NCI-H2107 (cell line): ENCODE results near the gene SPATA20.

Experiments used
- DNase-seq: peaks from one replicate; lab custom pipeline; 2025; lab: John Stamatoyannopoulos, UW

SPATA20 gene

DNA sequence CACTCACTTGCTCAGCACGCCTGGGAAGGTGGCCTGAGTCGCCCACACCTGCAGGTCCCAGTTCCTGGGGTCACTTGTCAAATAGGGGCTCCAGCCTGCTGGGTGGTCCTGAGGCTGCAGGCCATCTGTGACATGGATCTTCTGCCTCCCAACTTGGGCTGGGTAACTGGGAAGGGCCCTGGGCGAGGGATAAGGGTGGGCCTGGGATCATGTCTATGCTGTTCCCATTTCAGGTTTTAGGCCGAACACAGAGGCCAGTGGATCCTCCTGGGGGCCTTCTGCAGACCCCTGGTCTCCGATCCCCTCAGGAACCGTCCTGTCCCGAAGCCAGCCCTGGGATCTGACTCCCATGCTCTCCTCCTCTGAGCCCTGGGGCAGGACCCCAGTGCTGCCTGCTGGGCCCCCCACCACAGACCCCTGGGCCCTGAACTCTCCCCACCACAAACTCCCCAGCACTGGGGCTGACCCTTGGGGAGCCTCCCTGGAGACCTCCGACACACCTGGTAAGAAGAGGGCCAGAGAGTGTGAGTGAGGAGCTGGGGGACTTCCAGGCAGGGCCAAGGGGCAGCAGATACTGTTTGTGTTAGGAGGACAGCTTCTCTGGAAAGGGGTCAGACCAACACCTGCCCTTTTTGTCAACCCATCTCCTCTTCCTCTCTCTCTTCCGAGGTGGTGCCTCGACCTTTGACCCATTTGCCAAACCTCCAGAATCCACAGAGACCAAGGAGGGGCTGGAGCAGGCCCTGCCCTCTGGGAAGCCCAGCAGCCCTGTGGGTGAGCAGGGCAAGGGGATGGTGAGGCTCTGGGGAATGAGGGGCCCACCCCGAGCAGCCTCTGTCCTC lies 6.2 kb upstream of the SPATA20 start:
- no peak for DNase-seq

DNA sequence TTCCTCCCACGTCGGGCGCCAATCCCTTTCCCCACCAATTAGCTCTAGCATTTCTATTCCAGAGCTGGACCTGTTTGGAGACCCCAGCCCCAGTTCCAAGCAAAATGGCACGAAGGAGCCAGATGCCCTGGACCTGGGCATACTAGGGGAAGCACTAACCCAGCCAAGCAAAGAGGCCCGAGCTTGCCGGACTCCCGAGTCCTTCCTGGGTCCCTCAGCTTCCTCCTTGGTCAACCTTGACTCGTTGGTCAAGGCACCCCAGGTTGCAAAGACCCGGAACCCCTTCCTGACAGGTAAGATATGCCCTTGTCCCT lies 5.6 kb upstream of the SPATA20 start:
- no peak for DNase-seq

DNA sequence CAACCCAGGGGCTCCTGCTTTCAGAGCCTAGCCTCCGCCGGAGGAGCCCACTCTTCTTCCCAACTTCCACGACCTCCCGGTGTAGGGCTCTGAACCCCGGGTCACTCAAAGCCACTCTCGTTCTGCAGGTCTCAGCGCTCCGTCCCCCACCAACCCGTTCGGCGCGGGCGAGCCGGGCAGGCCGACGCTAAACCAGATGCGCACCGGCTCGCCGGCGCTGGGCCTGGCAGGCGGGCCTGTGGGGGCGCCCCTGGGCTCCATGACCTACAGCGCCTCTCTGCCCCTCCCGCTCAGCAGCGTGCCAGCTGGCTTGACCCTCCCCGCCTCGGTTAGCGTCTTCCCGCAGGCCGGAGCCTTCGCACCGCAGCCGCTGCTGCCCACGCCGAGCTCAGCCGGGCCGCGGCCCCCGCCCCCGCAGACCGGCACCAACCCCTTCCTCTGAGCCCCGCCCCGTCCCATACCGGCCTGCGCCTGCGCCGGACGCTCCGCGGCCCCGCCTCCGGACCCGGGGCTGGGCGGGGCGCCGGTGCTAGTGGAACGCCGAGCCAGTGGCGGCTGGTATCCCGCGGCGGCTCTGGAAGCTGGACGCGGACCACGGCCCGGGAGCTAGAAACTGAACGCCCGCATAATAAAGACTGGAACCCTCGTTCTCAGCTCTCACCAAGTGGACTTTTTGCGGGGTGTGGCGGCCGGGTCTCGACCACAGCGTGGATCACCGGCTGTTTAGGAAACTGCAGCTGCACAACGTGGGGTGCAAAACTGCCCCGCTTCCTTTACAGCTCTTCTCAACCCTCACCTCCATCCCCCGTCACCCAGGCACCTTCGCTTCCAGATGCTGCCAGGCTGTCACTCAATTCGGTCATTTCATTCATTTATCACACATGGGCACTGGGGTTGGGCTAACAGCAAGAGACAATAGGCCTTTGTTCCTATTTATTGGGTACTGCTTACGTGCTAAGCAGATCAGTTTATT lies 5.0 kb upstream of the SPATA20 start:
- DNase-seq: peak; percentile 58

DNA sequence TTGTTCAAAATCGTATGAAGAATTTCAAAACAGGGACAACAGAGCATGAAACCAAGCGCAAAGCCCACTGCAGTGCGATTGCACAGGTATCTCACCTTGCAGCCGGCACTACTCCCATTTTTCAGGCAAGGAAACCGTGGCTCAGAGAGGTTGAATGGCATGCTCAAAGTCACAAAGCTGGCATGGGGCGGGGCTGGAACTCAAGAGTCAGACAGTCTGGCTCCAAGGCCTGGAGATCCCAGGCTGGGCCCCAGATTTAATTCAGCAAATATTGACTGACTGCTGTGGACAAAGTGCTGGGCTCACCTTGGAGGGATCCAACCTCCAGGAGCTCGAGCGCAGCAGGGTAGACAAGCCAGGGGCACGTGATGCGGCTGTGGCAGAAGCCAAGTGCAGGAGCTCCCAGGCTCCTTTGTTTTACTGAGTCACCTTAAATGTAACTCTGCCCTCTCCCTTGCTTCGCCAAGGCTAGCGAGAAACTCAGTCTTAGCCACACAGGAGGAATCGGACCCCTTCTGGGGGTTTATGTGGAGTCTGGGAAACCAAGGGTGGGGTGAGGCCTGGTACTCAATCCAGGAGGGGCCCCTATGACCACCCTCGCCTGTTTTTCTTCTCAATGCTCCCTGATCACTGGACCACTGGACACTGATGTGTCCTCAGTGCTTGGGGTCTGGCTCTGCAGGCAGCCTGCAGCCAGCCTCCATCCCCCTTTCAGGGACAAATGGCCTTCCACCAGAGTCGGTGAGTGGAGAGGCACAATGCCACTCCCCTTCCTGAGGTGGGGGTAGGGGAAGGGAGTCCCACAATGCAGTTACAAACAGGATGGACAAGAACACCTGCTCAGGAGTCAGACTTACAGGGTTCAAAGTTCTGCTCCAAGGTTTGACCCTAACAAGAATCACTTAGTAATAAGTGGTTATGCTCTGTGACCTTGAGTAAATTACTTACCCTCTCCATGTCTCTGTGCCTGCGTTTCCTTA lies 3.9 kb upstream of the SPATA20 start:
- no peak for DNase-seq

DNA sequence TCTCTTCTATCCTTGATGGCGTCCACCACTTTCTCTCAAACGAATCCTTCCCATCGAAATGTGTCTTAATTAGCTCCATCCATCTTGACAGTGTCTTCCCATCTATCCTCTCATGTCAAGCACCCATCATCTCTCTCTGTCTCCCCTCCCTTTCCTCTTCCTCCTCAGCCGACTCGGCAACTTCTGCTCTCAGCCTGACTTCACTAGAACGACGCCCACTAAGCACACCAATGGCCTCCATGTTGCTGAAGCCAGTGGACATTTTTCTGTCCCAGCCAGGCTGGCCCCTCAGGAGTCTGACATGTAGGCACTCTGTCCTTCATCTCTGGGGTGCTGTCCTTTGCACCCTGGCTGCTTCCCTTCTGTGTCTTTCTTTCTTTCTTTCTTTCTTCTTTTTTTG lies 2.5 kb upstream of the SPATA20 start:
- DNase-seq: no peak

DNA sequence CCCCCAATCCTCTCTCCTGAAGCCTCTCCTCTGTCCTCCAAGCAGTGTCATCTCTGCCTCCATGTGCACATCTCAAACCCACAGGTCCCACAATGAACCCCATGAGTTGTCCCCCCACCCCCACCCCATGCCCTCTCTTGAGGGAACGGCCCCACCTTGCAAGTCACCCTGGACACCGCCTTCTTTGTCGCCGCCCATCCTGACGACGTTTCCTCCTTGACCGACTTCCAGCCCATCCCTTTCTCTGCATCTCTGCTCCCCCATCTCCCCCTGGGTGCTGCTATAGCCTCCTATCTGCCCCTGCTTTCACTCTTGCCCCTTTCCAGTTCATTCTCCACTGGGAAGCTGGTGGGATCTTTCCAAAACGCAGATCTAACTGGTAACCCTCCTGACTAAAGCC lies 1.7 kb upstream of the SPATA20 start:
- DNase-seq: no peak

DNA sequence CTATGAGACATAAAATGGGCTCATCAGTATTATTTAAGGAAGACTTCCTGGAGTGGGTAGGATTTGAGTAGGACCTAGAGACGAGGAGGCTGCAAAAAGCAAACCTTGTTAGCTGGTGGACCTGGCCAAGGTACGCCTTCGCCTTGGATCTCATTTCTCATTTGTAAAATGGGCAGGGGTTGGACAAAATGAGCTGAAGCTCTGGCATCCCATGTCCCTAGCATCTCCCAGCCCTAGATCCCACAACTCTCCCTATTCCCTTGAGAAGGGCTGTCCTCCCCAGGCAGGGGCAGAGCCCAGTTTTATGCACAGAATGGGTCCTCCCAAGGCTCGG lies 306 bp upstream of the SPATA20 start:
- no peak for DNase-seq

DNA sequence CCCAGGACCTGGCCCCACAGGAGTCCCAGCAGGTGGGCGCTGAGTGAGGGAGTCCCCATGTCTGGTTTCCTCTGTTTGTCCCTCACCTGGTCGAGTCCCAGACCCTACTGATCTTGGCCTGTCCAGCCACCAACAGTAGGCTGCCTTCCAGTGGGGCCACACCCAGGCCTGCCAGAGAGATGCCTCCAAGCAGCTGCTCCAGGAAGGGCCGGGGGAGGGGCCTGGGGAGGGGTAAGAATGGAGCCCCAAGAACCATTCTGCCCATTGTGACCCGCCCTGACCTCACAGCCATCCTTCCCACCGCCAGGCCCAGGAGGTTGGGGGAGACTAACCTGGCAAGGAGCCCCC lies 736 bp downstream of the SPATA20 start:
- no peak for DNase-seq

DNA sequence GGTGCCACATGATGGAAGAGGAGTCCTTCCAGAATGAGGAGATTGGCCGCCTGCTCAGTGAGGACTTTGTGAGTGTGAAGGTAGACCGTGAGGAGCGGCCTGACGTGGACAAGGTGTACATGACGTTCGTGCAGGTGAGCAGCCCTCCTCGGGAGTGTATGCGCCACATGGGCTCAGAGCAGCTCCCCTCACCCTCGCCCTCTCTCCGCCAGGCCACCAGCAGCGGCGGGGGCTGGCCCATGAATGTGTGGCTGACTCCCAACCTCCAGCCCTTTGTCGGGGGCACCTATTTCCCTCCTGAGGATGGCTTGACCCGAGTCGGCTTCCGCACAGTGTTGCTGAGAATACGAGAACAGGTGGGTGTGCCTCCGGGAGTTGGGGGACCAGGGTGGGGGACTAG lies 1.9 kb downstream of the SPATA20 start:
- DNase-seq: no peak

DNA sequence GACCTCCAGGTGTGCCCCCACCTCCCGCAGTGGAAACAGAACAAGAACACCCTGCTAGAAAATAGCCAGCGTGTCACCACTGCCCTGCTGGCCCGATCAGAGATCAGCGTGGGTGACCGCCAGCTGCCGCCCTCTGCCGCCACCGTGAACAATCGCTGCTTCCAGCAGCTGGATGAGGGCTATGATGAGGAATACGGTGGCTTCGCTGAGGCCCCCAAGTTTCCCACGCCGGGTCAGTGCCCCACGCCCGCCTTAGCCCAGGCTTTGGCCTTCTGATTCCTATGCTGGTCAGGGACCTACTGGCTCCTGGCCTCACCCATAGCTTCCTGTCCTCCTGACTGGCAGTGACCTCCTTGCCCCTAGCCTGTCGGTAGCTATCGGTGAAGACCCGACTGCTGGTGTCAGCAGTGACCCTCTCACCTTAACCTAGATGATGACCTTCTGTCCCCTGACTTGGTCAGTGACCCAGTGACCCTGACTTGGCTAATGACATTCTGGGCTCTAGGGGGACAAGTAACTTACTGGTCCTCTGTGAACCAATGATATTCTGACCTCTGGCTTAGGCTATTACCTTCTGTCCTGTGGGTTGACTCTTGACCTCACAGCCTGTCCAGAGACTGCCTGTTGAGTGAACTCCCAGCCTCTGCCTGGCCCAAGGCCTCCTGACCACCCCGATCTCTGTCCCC lies 2.4 kb downstream of the SPATA20 start:
- no peak for DNase-seq

DNA sequence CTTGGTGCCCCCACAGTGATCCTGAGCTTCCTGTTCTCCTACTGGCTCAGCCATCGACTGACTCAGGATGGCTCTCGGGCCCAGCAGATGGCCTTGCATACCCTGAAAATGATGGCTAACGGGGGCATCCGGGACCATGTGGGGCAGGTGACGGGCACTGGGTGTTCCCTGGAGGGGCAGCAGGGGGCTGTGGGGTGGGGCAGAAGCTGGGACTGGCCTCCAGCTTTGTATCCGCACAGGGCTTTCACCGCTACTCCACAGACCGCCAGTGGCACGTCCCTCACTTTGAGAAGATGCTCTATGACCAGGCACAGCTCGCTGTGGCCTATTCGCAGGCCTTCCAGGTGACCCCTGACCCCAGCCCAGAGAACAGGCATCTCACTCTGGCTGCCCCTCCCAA lies 3.0 kb downstream of the SPATA20 start:
- no peak for DNase-seq

DNA sequence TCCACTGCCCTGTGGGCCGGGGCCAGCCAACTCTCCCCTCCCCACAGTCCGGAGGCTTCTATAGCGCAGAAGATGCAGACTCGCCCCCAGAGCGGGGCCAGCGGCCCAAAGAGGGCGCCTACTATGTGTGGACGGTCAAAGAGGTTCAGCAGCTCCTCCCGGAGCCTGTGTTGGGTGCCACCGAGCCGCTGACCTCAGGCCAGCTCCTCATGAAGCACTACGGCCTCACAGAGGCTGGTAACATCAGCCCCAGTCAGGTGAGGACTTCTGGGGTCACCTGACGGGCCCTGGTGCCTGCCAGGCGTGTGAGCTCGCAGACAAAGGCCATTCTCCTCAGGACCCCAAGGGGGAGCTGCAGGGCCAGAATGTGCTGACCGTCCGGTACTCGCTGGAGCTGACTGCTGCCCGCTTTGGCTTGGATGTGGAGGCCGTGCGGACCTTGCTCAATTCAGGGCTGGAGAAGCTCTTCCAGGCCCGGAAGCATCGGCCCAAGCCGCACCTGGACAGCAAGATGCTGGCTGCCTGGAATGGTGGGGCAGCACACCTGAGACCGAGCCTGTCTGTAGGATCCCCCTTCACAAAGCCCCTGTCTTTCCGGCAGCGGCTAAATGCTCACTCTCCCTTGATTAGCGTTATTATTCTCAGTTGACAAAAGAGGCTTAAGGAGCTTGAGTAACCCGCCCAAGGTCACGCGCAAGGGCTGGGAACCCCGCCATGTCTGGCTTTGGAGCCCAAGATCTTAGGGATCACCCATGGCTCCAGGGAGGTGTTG lies 3.9 kb downstream of the SPATA20 start:
- DNase-seq: peak; percentile 30

DNA sequence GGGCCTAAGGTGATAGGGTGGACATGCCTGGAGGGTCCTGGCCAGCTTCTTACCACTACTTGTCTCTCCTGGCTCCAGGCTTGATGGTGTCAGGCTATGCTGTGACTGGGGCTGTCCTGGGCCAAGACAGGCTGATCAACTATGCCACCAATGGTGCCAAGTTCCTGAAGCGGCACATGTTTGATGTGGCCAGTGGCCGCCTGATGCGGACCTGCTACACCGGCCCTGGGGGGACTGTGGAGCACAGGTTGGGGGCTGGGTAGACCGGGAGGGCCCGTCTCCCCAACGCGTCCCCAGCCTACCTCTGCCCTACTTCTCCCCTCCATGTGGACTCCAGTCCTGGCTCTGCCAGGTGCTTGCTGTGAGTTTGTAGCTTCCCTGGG lies 4.5 kb downstream of the SPATA20 start:
- no peak for DNase-seq

DNA sequence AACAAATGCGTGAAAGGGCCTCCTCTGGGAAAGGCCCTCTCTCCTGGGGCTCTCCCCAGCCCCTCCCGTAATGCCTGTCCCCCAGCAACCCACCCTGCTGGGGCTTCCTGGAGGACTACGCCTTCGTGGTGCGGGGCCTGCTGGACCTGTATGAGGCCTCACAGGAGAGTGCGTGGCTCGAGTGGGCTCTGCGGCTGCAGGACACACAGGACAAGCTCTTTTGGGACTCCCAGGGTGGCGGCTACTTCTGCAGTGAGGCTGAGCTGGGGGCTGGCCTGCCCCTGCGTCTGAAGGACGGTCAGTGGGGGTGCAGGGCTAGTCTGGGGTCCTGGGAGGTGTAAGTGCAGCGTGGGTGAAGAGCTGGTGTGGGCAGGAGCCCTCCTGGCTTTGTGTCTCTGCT lies 4.9 kb downstream of the SPATA20 start:
- DNase-seq: no peak

DNA sequence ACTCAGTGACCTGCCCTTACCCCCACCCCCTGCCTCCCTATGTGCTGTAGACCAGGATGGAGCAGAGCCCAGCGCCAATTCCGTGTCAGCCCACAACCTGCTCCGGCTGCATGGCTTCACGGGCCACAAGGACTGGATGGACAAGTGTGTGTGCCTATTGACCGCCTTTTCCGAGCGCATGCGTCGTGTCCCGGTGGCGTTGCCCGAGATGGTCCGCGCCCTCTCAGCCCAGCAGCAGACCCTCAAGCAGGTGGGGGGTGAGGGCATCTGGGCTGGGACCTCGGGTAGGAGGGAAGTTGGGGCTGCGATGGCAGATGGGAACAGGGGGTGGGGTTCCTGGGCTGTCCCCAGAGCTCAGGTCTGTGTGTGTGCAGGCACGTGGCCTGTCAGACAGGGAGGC lies 7.2 kb downstream of the SPATA20 start:
- DNase-seq: no peak

DNA sequence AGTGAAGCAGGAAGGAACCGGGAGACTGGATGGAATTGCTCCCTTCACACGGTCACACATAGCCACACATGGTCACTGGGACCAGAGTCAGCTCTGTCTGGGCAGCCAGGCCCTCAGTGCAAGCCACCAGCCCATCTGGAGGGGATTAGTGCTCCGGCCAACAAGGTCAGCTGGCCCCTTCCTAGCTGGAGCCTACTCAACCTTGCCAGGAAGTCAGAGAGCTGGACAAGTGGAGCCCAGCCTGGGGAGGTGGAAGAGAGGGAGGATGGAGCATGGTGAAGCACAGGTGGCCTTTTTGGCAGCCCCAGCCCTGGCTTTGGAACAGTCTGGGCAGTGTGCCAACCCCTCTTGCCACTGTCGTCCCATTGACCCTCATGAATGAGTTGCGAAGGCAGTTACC lies 9.8 kb downstream of the SPATA20 start:
- peak; percentile 16 for DNase-seq

DNA sequence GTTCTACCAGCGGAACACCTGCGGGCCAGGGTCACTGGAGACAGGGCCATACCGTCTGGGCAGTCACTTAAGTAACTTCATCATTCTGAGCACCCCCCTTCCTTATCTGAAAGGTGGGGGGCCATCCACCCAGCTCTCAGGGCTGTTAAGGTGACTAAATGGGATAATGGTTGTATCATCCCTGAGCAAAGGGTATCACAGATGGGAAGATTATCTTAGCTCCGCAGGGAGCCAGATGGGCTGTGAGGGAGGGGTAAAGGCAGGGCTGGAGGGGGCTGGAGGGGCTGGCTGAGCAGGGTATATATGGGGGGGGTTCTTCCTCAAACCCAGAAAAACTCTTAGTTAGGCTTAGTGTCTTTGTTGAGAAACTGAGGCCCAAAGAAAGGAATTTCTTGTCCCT lies 10.7 kb downstream of the SPATA20 start:
- DNase-seq: no peak

DNA sequence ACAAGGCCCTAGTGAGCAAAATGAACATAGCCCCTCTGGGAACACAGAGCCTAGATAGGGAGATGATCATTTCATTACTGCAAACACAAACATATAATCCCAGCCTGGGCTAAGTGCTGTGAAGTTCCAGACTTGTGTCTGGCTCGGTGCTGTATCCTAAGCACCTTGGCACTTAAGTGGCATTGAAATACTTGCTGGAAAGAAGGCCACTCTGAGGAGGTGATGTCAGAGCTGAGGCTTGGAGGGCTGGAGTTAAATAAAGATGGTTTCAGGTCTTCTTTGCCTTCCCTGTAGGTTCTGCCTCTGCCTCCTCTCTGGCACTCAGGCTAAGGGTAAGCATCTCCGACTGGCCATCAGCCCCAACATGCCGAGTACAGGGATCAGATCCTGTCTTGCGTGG lies 11.1 kb downstream of the SPATA20 start:
- no peak for DNase-seq

DNA sequence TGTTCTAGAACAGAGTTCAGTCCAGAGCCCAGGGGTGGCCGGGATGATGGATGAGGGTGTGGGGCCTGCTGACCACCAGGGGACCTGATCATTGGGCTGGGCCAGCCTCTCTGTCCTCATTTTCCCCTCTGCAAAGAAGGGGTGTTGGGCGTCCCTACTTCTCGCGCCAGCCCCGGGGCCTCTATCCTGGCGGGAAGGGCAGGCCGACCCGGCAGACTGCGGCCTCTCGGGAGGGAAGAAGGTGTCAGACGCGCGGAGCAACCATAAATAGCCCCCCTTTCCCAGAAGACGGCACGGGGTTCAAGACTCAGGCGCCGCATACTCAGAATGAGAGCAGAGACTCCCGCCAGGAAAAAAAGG lies 11.6 kb downstream of the SPATA20 start:
- DNase-seq: no peak

DNA sequence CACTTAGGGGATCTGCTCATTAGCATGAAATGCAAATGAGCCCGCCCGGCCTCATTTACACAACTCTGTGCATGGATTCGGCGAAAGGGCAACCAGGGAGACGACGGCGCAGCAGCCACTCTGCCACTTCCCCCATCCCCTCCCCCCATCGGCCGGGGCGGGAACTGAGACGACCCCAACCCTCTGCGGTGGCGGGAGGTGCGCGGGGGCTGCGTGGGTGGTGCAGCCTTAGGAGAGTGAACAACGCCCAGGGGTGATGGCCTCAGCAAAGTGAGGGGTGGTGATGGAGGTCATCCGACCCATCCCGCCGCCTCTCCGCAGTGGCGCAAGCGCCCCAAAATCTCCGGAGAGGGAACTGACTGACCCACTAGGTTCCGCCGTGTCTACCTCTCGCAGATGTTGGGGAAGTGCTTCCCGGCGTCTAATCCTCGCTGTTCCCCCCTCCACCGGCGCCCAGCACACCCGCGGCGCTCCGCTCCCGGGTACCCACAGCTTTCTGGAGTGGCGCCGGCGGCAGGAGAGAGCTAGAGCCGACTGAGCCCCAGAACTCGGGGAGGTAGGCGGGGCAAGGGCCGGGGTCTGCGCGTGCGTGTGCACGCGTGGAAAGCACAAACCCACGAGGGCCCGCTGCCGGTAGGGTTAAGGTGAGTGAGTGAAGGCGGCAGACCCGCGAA lies 12.1 kb downstream of the SPATA20 start:
- no peak for DNase-seq
